Measurements from ENCODE around the gene CSRNP2.

The CSRNP2 gene

GRCh38 chr12:51083126-51083833 is at the start of gene CSRNP2:
Gene CSRNP2 (minus strand): TSS chr12:51083596. CDS start chr12:51076561, 7,035 bp downstream.
- H3K4me3 Mint-ChIP-seq, result peak within 1 kb of the TSS; percentile 99
- H3K4me1 Mint-ChIP-seq, result peaks cover 11% of the 10 kb centered on the region
- H3K9me3 Mint-ChIP-seq, result no peaks in the 10 kb centered on the region
- H3K27me3 Mint-ChIP-seq, result no peaks in the 10 kb centered on the region
- peak; percentile 99 for ATAC-seq (ENCODE audit: low read depth)
- peak; percentile 94 to 95 for DNase-seq (ENCODE audit: low spot score in 2 of 2)
- H3K36me3 Mint-ChIP-seq, result no peaks in the 10 kb centered on the region
- H3K27ac Mint-ChIP-seq, result peak within 1 kb of the TSS; percentile 93

GRCh38 chr12:51132693-51133092 is 49.3 kb upstream of the CSRNP2 start:
- Mint-ChIP-seq H3K36me3 (peaks cover 2% of the 10 kb centered on the region), H3K4me3 (no peak overlapping the region), H3K27me3 (no peaks in the 10 kb centered on the region), H3K27ac (no peak overlapping the region), H3K9me3 (no peaks in the 10 kb centered on the region), H3K4me1 (peaks cover 8% of the 10 kb centered on the region)
- ATAC-seq (ENCODE audit: low read depth), result no peak
- DNase-seq (ENCODE audit: low spot score in 2 of 2), result no peak

- Mint-ChIP-seq H3K4me3 (no peak overlapping the region), H3K27me3 (no peaks in the 10 kb centered on the region), H3K27ac (peak overlapping the region; percentile 72), H3K36me3 (peaks cover 2% of the 10 kb centered on the region), H3K9me3 (no peaks in the 10 kb centered on the region), H3K4me1 (peaks cover 8% of the 10 kb centered on the region)
- no peak for DNase-seq (ENCODE audit: low spot score in 2 of 2)
- no peak for ATAC-seq (ENCODE audit: low read depth)
Measured at GRCh38 chr12:51131745-51132521, 48.5 kb upstream of the CSRNP2 start.

GRCh38 chr12:51128919-51129318 is 45.5 kb upstream of the CSRNP2 start:
- Mint-ChIP-seq H3K4me3 (no peak overlapping the region), H3K27me3 (no peaks in the 10 kb centered on the region), H3K36me3 (peaks cover 11% of the 10 kb centered on the region), H3K27ac (peak overlapping the region; percentile 6), H3K9me3 (no peaks in the 10 kb centered on the region), H3K4me1 (peaks cover 8% of the 10 kb centered on the region)
- DNase-seq (ENCODE audit: low spot score in 2 of 2), result no peak
- ATAC-seq (ENCODE audit: low read depth), result no peak

GRCh38 chr12:51127050-51127729 is 43.8 kb upstream of the CSRNP2 start:
- Mint-ChIP-seq H3K36me3 (peaks cover 11% of the 10 kb centered on the region), H3K4me1 (peaks cover 8% of the 10 kb centered on the region), H3K27ac (no peak overlapping the region), H3K27me3 (no peaks in the 10 kb centered on the region), H3K4me3 (no peak overlapping the region), H3K9me3 (no peaks in the 10 kb centered on the region)
- ATAC-seq (ENCODE audit: low read depth), result no peak
- no peak for DNase-seq (ENCODE audit: low spot score in 2 of 2)

- Mint-ChIP-seq H3K4me3 (no peak overlapping the region), H3K36me3 (peaks cover 9% of the 10 kb centered on the region), H3K27me3 (no peaks in the 10 kb centered on the region), H3K9me3 (no peaks in the 10 kb centered on the region), H3K4me1 (peaks cover 4% of the 10 kb centered on the region), H3K27ac (no peak overlapping the region)
- no peak for DNase-seq (ENCODE audit: low spot score in 2 of 2)
- no peak for ATAC-seq (ENCODE audit: low read depth)
Measured at GRCh38 chr12:51126297-51126696, 42.9 kb upstream of the CSRNP2 start.

- H3K9me3 Mint-ChIP-seq, result no peaks in the 10 kb centered on the region
- H3K27me3 Mint-ChIP-seq, result no peaks in the 10 kb centered on the region
- ATAC-seq (ENCODE audit: low read depth) (no peak), DNase-seq (ENCODE audit: low spot score in 2 of 2) (no peak)
- peaks cover 9% of the 10 kb centered on the region for H3K36me3 Mint-ChIP-seq
- H3K4me1 Mint-ChIP-seq, result peaks cover 4% of the 10 kb centered on the region
- no peak overlapping the region for H3K27ac Mint-ChIP-seq
- H3K4me3 Mint-ChIP-seq, result no peak overlapping the region
Measured at GRCh38 chr12:51124504-51124903, 41.1 kb upstream of the CSRNP2 start.

GRCh38 chr12:51122844-51123243 is 39.4 kb upstream of the CSRNP2 start:
- no peaks in the 10 kb centered on the region for H3K4me1 Mint-ChIP-seq
- H3K4me3 Mint-ChIP-seq, result no peak overlapping the region
- H3K27ac Mint-ChIP-seq, result no peak overlapping the region
- no peaks in the 10 kb centered on the region for H3K27me3 Mint-ChIP-seq
- no peaks in the 10 kb centered on the region for H3K9me3 Mint-ChIP-seq
- no peak for ATAC-seq (ENCODE audit: low read depth)
- H3K36me3 Mint-ChIP-seq, result peaks cover 9% of the 10 kb centered on the region
- DNase-seq (ENCODE audit: low spot score in 2 of 2), result no peak

GRCh38 chr12:51118706-51119105 is 35.3 kb upstream of the CSRNP2 start:
- Mint-ChIP-seq H3K27me3 (no peaks in the 10 kb centered on the region), H3K27ac (no peak overlapping the region), H3K4me1 (no peaks in the 10 kb centered on the region), H3K36me3 (peaks cover 12% of the 10 kb centered on the region), H3K9me3 (no peaks in the 10 kb centered on the region), H3K4me3 (no peak overlapping the region)
- ATAC-seq (ENCODE audit: low read depth), result no peak
- no peak for DNase-seq (ENCODE audit: low spot score in 2 of 2)

GRCh38 chr12:51115533-51115932 is 32.1 kb upstream of the CSRNP2 start:
- peaks cover 19% of the 10 kb centered on the region for H3K36me3 Mint-ChIP-seq

GRCh38 chr12:51108136-51108535 is 24.7 kb upstream of the CSRNP2 start:
- no peak for DNase-seq (ENCODE audit: low spot score in 2 of 2)
- ATAC-seq (ENCODE audit: low read depth), result no peak
- H3K27ac Mint-ChIP-seq, result no peak overlapping the region
- H3K9me3 Mint-ChIP-seq, result no peaks in the 10 kb centered on the region
- H3K36me3 Mint-ChIP-seq, result peaks cover 20% of the 10 kb centered on the region
- no peaks in the 10 kb centered on the region for H3K4me1 Mint-ChIP-seq
- H3K27me3 Mint-ChIP-seq, result no peaks in the 10 kb centered on the region
- no peak overlapping the region for H3K4me3 Mint-ChIP-seq

More at GRCh38 chr12:51115533-51115932, 32.1 kb upstream of the CSRNP2 start:
- Mint-ChIP-seq H3K9me3 (no peaks in the 10 kb centered on the region), H3K4me1 (no peaks in the 10 kb centered on the region), H3K27ac (peak overlapping the region; percentile 69), H3K27me3 (no peaks in the 10 kb centered on the region), H3K4me3 (no peak overlapping the region)
- ATAC-seq (ENCODE audit: low read depth), result no peak
- DNase-seq (ENCODE audit: low spot score in 2 of 2), result no peak

GRCh38 chr12:51103977-51104376 is 20.6 kb upstream of the CSRNP2 start:
- H3K27me3 Mint-ChIP-seq, result no peaks in the 10 kb centered on the region
- H3K27ac Mint-ChIP-seq, result no peak overlapping the region

GRCh38 chr12:51098611-51099010 is 15.2 kb upstream of the CSRNP2 start:
- H3K4me1 Mint-ChIP-seq, result no peaks in the 10 kb centered on the region
- no peak overlapping the region for H3K27ac Mint-ChIP-seq
- no peaks in the 10 kb centered on the region for H3K27me3 Mint-ChIP-seq
- no peak overlapping the region for H3K4me3 Mint-ChIP-seq
- ATAC-seq (ENCODE audit: low read depth) (no peak), DNase-seq (ENCODE audit: low spot score in 2 of 2) (no peak)
- H3K9me3 Mint-ChIP-seq, result no peaks in the 10 kb centered on the region
- peaks cover 37% of the 10 kb centered on the region for H3K36me3 Mint-ChIP-seq

More at GRCh38 chr12:51103977-51104376, 20.6 kb upstream of the CSRNP2 start:
- DNase-seq (ENCODE audit: low spot score in 2 of 2), result no peak
- H3K9me3 Mint-ChIP-seq, result no peaks in the 10 kb centered on the region
- no peaks in the 10 kb centered on the region for H3K4me1 Mint-ChIP-seq
- peaks cover 27% of the 10 kb centered on the region for H3K36me3 Mint-ChIP-seq
- no peak for ATAC-seq (ENCODE audit: low read depth)
- no peak overlapping the region for H3K4me3 Mint-ChIP-seq

GRCh38 chr12:51090705-51091229 is 7.4 kb upstream of the CSRNP2 start:
- DNase-seq (ENCODE audit: low spot score in 2 of 2), result no peak
- Mint-ChIP-seq H3K36me3 (peaks cover 11% of the 10 kb centered on the region), H3K4me3 (no peak overlapping the region), H3K9me3 (no peaks in the 10 kb centered on the region), H3K4me1 (no peaks in the 10 kb centered on the region), H3K27me3 (no peaks in the 10 kb centered on the region), H3K27ac (no peak overlapping the region)
- ATAC-seq (ENCODE audit: low read depth), result no peak
